Activated CD8-positive, alpha-beta T cell treated with anti-CD3 and anti-CD28 coated beads, Interleukin-2, amount 10 ng/mL, durations not matched to agents 7 days and 5 days (primary cell): Measurements from ENCODE around the gene LRRC72. TPM values are rescaled to one million over a fixed set of nuclear protein-coding genes. Genes with fewer than 3 reads are reported as not detected.

ENCODE experiments used
- ATAC-seq: fragments of 150-1000 bp; cut with Tn5 transposase; one replicate; pipeline ENCODE4 v1.10.0; 2021; ENCODE audit warnings: moderate library complexity
- CTCF ChIA-PET: fragments of 350-600 bp; sonication (Branson Sonifier 250); formaldehyde crosslinking; loops from one replicate; lab custom pipeline; 2021; ENCODE audit warnings: antibody characterized with exemption; lab: Charles Lee
- POLR2A ChIA-PET: fragments of 350-600 bp; sonication (Branson Sonifier 250); formaldehyde crosslinking; loops from one replicate; lab custom pipeline; 2021; ENCODE audit warnings: antibody characterized with exemption; lab: Charles Lee
- DNase-seq: peaks from one replicate; pipeline ENCODE4 v3.0.0-alpha.2; 2020
- H3K27ac Mint-ChIP-seq: one replicate; pipeline ENCODE4 v1.8.0; 2021; ENCODE audit warnings: mild to moderate bottlenecking, mixed read lengths
- H3K27me3 Mint-ChIP-seq: one replicate; pipeline ENCODE4 v1.8.0; 2021; ENCODE audit warnings: low read depth, mixed read lengths
- H3K36me3 Mint-ChIP-seq: one replicate; pipeline ENCODE4 v1.8.0; 2021; ENCODE audit warnings: low read depth, mixed read lengths
- H3K4me1 Mint-ChIP-seq: one replicate; pipeline ENCODE4 v1.8.0; 2021; ENCODE audit warnings: low read depth, mixed read lengths
- H3K4me3 Mint-ChIP-seq: one replicate; pipeline ENCODE4 v1.8.0; 2021; ENCODE audit warnings: mild to moderate bottlenecking, mixed read lengths
- H3K9me3 Mint-ChIP-seq: one replicate; pipeline ENCODE4 v1.8.0; 2022; ENCODE audit warnings: mixed read lengths; ENCODE audit not compliant: insufficient read depth
- total RNA-seq, 2 experiments: library from RNA; stranded (reverse); gene quantifications; one replicate each; pipeline ENCODE4 v1.2.3, GENCODE V29; 2021

LRRC72 gene
- total RNA-seq, 2 experiments from 2014 or later = not detected

DNA sequence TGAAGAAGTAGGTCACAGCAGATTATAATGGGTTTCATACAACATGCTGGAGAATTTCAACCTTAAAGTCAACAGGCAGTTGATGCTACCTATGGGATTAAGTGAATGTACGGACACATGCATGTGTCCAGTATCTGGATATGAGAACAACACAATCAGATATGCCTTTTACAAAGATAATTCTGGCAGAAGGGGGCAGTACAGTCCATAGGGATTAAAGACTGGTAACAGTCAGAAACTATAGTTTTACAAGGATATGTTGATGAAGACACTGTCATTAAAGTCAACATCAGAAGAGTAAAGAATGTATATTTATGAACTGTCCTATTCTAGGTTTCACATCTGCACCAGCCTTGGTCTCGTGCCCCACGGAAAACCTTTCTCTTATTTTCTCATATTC, 77.4 kb downstream of the LRRC72 start:
- CTCF ChIA-PET = interaction anchor here (1.6 kb wide), 1 partner anchor 14 kb away, joined by 3 read pairs; no protein-coding TSS in a partner anchor
- Mint-ChIP-seq H3K9me3 (no peaks in the 10 kb centered on the region), H3K4me1 (no peaks in the 10 kb centered on the region), H3K27me3 (no peaks in the 10 kb centered on the region), H3K4me3 (no peak overlapping the region), H3K27ac (no peak overlapping the region), H3K36me3 (peaks cover 36% of the 10 kb centered on the region)
- no peak for ATAC-seq
- DNase-seq = no peak
- POLR2A ChIA-PET = no interaction called here

GRCh38 chr7:16606704-16607103, 80.1 kb downstream of the LRRC72 start:
- H3K4me3 Mint-ChIP-seq = no peak overlapping the region
- ATAC-seq (no peak), DNase-seq (no peak)
- H3K27ac Mint-ChIP-seq = no peak overlapping the region
- H3K4me1 Mint-ChIP-seq = no peaks in the 10 kb centered on the region
- CTCF ChIA-PET = no interaction called here
- no peaks in the 10 kb centered on the region for H3K9me3 Mint-ChIP-seq
- POLR2A ChIA-PET = no interaction called here
- H3K27me3 Mint-ChIP-seq = no peaks in the 10 kb centered on the region
- peaks cover 27% of the 10 kb centered on the region for H3K36me3 Mint-ChIP-seq

GRCh38 chr7:16609842-16610450, 83.3 kb downstream of the LRRC72 start:
- Mint-ChIP-seq H3K9me3 (no peaks in the 10 kb centered on the region), H3K4me3 (no peak overlapping the region)
- POLR2A ChIA-PET = interaction anchor here (0.6 kb wide), 1 partner anchor 15 kb away, joined by 3 read pairs; no protein-coding TSS in a partner anchor

GRCh38 chr7:16611711-16612110, 85.1 kb downstream of the LRRC72 start:
- H3K27ac Mint-ChIP-seq = no peak overlapping the region
- no peak overlapping the region for H3K4me3 Mint-ChIP-seq
- no peak for DNase-seq
- no peak for ATAC-seq
- ChIA-PET POLR2A (interaction anchor here (1.0 kb wide), 1 partner anchor 34 kb away, joined by 3 read pairs; the partner anchor contains the start of genes ANKMY2 and BZW2), CTCF (interaction anchor here (1.6 kb wide), 1 partner anchor 9 kb away, joined by 3 read pairs; no protein-coding TSS in a partner anchor)
- no peaks in the 10 kb centered on the region for H3K4me1 Mint-ChIP-seq
- peaks cover 25% of the 10 kb centered on the region for H3K36me3 Mint-ChIP-seq
- no peaks in the 10 kb centered on the region for H3K9me3 Mint-ChIP-seq
- no peaks in the 10 kb centered on the region for H3K27me3 Mint-ChIP-seq

More at GRCh38 chr7:16609842-16610450, 83.3 kb downstream of the LRRC72 start:
- ATAC-seq (no peak), DNase-seq (no peak)
- Mint-ChIP-seq H3K27me3 (no peaks in the 10 kb centered on the region), H3K27ac (no peak overlapping the region), H3K36me3 (peaks cover 19% of the 10 kb centered on the region), H3K4me1 (no peaks in the 10 kb centered on the region)
- CTCF ChIA-PET = interaction anchor here (1.6 to 2.2 kb wide), 2 partner anchors 16 to 45 kb away, joined by 5 to 7 read pairs; no protein-coding TSS in a partner anchor

- CTCF ChIA-PET = interaction anchor here (1.1 to 1.2 kb wide), 2 partner anchors 19 to 305 kb away, joined by 3 read pairs; no protein-coding TSS in a partner anchor
- ATAC-seq = no peak
These were observed 88.6 kb downstream of the LRRC72 start for GRCh38 chr7:16615228-16615627.

DNA sequence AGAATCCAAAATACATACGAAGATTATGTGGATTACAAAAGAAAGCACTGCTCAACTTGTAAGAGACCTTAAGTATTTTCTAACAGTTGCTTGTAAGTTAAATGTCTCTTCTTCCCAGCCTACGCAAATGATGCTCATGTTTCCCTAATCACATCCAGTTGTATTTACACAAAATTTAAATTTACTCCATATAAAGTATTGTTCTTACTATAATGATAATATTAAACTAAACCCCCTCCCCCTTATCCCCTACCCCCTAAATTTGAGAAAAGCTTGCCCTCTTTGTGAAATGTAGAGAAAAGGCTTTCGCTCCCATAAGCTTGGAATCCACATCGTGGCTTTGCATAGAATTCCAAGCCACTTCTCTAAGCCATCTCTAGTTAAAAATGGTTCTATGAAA, 89.5 kb downstream of the LRRC72 start:
- H3K36me3 Mint-ChIP-seq = peaks cover 33% of the 10 kb centered on the region
- POLR2A ChIA-PET = no interaction called here
- CTCF ChIA-PET = no interaction called here

More at GRCh38 chr7:16615228-16615627, 88.6 kb downstream of the LRRC72 start:
- DNase-seq = no peak
- H3K4me3 Mint-ChIP-seq = no peak overlapping the region
- peaks cover 35% of the 10 kb centered on the region for H3K36me3 Mint-ChIP-seq
- H3K9me3 Mint-ChIP-seq = no peaks in the 10 kb centered on the region
- no peak overlapping the region for H3K27ac Mint-ChIP-seq
- H3K27me3 Mint-ChIP-seq = no peaks in the 10 kb centered on the region
- H3K4me1 Mint-ChIP-seq = peaks cover 4% of the 10 kb centered on the region
- POLR2A ChIA-PET = no interaction called here

GRCh38 chr7:16616542-16616941, 89.9 kb downstream of the LRRC72 start:
- peaks cover 36% of the 10 kb centered on the region for H3K36me3 Mint-ChIP-seq
- ChIA-PET CTCF (no interaction called here), POLR2A (no interaction called here)
- H3K4me1 Mint-ChIP-seq = peaks cover 6% of the 10 kb centered on the region
- no peaks in the 10 kb centered on the region for H3K27me3 Mint-ChIP-seq
- ATAC-seq (no peak), DNase-seq (no peak)
- H3K9me3 Mint-ChIP-seq = no peaks in the 10 kb centered on the region
- H3K4me3 Mint-ChIP-seq = no peak overlapping the region
- no peak overlapping the region for H3K27ac Mint-ChIP-seq

More for the DNA sequence above, 89.5 kb downstream of the LRRC72 start:
- no peaks in the 10 kb centered on the region for H3K9me3 Mint-ChIP-seq
- ATAC-seq = no peak
- H3K27ac Mint-ChIP-seq = no peak overlapping the region
- DNase-seq = no peak
- peaks cover 6% of the 10 kb centered on the region for H3K4me1 Mint-ChIP-seq
- H3K27me3 Mint-ChIP-seq = no peaks in the 10 kb centered on the region
- H3K4me3 Mint-ChIP-seq = no peak overlapping the region

DNA sequence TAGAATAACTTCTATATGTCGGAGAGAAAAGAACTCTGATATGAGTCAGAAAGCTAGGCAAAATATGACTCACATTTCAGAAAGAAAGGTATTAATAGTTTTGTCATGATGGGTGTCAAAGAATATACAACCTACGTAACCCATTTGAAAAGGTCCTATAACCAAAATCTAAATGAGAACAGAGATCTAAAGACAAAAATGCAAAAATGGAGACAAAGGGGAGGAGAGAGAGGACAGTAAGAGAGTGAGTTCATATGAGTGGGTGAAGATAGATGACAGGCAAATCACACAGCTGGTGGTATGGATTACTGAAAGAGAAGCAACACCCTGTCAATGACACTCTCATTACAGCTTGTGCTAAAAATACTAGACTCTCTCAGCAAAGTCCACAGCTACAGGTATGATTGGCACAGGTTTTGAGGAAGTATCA, 93.4 kb downstream of the LRRC72 start:
- no peak for DNase-seq
- no peak overlapping the region for H3K4me3 Mint-ChIP-seq
- no peak overlapping the region for H3K27ac Mint-ChIP-seq
- peaks cover 6% of the 10 kb centered on the region for H3K4me1 Mint-ChIP-seq
- ATAC-seq = peak; percentile 36
- no peaks in the 10 kb centered on the region for H3K9me3 Mint-ChIP-seq
- peaks cover 42% of the 10 kb centered on the region for H3K36me3 Mint-ChIP-seq
- ChIA-PET CTCF (interaction anchor here (1.0 to 1.3 kb wide), 2 partner anchors 9 to 55 kb away, joined by 3 to 5 read pairs; no protein-coding TSS in a partner anchor), POLR2A (no interaction called here)
- no peaks in the 10 kb centered on the region for H3K27me3 Mint-ChIP-seq

DNA sequence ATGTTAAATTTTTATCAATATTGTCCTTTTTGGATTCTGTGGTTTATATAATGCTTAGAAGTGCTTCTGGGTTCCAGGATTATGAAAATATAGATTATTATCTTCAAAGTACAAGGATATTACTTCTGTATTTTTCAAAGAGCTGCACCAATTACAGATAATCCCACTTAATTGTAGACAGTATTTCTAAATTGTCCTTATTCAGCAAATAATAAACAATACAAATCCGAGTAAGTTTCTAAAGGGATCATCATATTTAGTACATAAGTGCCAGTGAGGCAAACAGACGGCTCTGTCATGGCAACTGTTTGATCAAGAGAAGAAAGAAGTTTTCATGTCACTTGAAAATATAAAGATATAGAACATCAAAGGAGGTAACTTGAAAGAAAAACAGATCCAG, 99.8 kb downstream of the LRRC72 start:
- no peak overlapping the region for H3K27ac Mint-ChIP-seq
- POLR2A ChIA-PET = no interaction called here
- DNase-seq = no peak
- ATAC-seq = no peak
- H3K9me3 Mint-ChIP-seq = no peaks in the 10 kb centered on the region
- H3K4me1 Mint-ChIP-seq = no peaks in the 10 kb centered on the region
- H3K4me3 Mint-ChIP-seq = no peak overlapping the region
- CTCF ChIA-PET = no interaction called here
- H3K27me3 Mint-ChIP-seq = no peaks in the 10 kb centered on the region
- peaks cover 20% of the 10 kb centered on the region for H3K36me3 Mint-ChIP-seq

GRCh38 chr7:16627236-16627635, 100.6 kb downstream of the LRRC72 start:
- H3K4me3 Mint-ChIP-seq = no peak overlapping the region
- ChIA-PET CTCF (interaction anchor here (1.6 kb wide), 1 partner anchor 13 kb away, joined by 3 read pairs; no protein-coding TSS in a partner anchor), POLR2A (no interaction called here)
- H3K9me3 Mint-ChIP-seq = no peaks in the 10 kb centered on the region
- H3K4me1 Mint-ChIP-seq = no peaks in the 10 kb centered on the region
- no peaks in the 10 kb centered on the region for H3K27me3 Mint-ChIP-seq
- DNase-seq (no peak), ATAC-seq (no peak)
- H3K36me3 Mint-ChIP-seq = peaks cover 20% of the 10 kb centered on the region
- H3K27ac Mint-ChIP-seq = no peak overlapping the region

DNA sequence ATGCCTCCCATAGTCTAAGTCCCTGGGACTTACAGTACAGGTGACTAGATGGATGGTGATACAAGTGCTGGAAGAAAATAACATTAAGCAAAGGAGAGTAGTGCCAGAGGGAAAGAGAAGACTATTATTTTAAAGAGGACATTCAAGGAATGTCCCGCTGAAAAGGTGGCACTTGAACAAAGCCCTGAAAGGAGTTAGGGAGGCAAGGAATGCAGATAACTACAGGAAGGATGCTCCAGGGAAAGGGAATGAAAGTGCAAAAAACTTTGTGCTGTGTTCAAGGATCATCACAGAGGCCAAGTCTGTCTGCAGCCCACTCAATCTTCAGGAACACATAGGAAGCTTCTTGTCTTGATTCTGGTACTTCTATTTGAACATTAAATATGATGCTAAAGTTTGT, 104.0 kb downstream of the LRRC72 start:
- ChIA-PET POLR2A (no interaction called here), CTCF (no interaction called here)
- Mint-ChIP-seq H3K4me1 (no peaks in the 10 kb centered on the region), H3K36me3 (peaks cover 21% of the 10 kb centered on the region), H3K27me3 (no peaks in the 10 kb centered on the region), H3K27ac (no peak overlapping the region), H3K9me3 (no peaks in the 10 kb centered on the region), H3K4me3 (no peak overlapping the region)
- ATAC-seq (no peak), DNase-seq (no peak)
